Tibial nerve (tissue), 4 donors: ENCODE measurements around the gene RHEB. TPM values are rescaled to one million over a fixed set of nuclear protein-coding genes. Genes with fewer than 3 reads are reported as not detected.

Source experiments
- DNase-seq, 2 donors: peaks; one replicate each; pipeline ENCODE4 v3.0.0-alpha.2; 2019; ENCODE audit warnings: low spot score in 2 of 2
- H3K27ac ChIP-seq, 4 donors: fragments of 200-600 bp; sonication (generic) in 3 of 4; one replicate each; pipeline ENCODE4 v1.5.1; 2017 to 2019; ENCODE audit warnings: mild to moderate bottlenecking in 1 of 4
- H3K27me3 ChIP-seq, 2 donors: fragments of 200-600 bp; sonication (generic) in 1 of 2; one replicate each; pipeline versions ENCODE4 v1.5.1 to v1.6.0; 2017 to 2019
- H3K36me3 ChIP-seq, 3 donors: fragments of 200-600 bp; sonication (generic); one replicate each; pipeline ENCODE4 v1.5.1; 2018 to 2019
- H3K4me1 ChIP-seq, 4 donors: fragments of 200-600 bp; sonication (generic) in 3 of 4; one replicate each; pipeline ENCODE4 v1.5.1; 2017 to 2019
- H3K4me3 ChIP-seq, 4 donors: fragments of 200-600 bp; sonication (generic) in 3 of 4; one replicate each; pipeline ENCODE4 v1.5.1; 2017 to 2019; ENCODE audit warnings: mild to moderate bottlenecking in 1 of 4, moderate library complexity in 1 of 4
- H3K9me3 ChIP-seq, 4 donors: fragments of 200-600 bp; sonication (generic) in 3 of 4; one replicate each; pipeline ENCODE4 v1.5.1; 2017 to 2019
- EP300 ChIP-seq, 2 donors: sonication (generic); formaldehyde crosslinking; IDR thresholded peaks; one replicate each; pipeline ENCODE4 v1.6.1; 2017; ENCODE audit warnings: antibody characterized with exemption in 2 of 2, mild to moderate bottlenecking in 1 of 2
- POLR2A ChIP-seq, 2 donors: fragments of 450-650 bp; IDR thresholded peaks; one replicate each; pipeline ENCODE4 v1.6.1; 2017; ENCODE audit warnings: antibody characterized with exemption in 2 of 2, mild to moderate bottlenecking in 2 of 2, moderate library complexity in 2 of 2
- WGBS, 2 donors: methylation state at CpG; one replicate each; pipeline ENCODE4 v1.1.5; 2018; 5-methylcytosine and 5-hydroxymethylcytosine counted together
- total RNA-seq, 4 donors: library from RNA; depleted of rRNA; stranded (reverse); fragments of >200 nt; gene quantifications; one replicate each; pipeline ENCODE4 v1.1.0, GENCODE V29; 2016
- TF ChIP-seq, protein P1 (sequence below), 5 experiments: fragments of 200-600 bp in 3 of 5; fragments of 450-650 bp in 2 of 5; sonication (generic) in 3 of 5; IDR thresholded peaks; one replicate each; pipeline ENCODE4 v1.5.1; 2016 to 2019; ENCODE audit warnings: antibody characterized with exemption in 5 of 5, mild to moderate bottlenecking in 3 of 5, moderate library complexity in 2 of 5

Gene RHEB
- total RNA-seq, 4 donors from 2014 or later, result 95.4 to 128 (median 103) TPM

DNA sequence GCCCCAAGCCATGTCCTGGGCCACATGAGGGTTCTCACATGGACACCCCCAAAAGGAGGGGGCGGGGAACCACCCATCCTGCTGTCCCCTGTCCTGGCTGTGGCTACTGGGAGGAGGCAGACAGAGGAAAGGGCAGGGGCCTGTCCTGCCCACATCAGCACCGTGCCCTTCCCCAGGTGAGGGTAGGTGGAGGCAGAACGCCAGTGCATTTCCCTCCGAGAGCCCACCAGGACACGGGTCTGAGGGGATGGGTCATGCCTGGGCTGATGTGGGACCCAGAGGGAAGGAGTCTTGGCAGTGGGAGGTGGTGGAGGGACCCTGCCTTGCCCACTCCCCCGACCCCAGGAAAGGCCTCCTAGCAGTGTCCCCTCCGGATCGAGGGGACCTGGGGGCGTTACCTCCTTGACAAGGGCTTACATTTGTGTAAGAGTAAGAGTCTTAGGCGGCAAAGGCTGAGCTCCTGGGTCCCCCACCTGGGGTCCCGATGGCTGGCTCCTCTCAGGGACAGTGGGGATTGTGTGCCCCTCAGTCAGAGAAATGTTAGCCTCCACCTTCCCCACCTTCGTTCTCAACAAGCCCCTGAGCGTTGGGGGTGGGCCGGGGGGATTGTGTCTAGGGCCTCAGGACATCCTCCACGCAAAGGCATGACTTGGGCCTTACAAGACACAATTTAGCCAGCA is 85.8 kb downstream of the RHEB start:
- Histone ChIP-seq H3K4me1 (peaks cover 0 to 37% (median 13%) of the 10 kb centered on the region in 4 donors), H3K9me3 (no peaks in the 10 kb centered on the region), H3K27me3 (no peaks in the 10 kb centered on the region), H3K4me3 (no peak overlapping the region), H3K36me3 (no peaks in the 10 kb centered on the region), H3K27ac (no peak overlapping the region)
- TF ChIP-seq EP300 (IDR thresholded peaks at IDR 0.05) (no peak), POLR2A (IDR thresholded peaks at IDR 0.05) (no peak)
- TF ChIP-seq, protein P1, sequence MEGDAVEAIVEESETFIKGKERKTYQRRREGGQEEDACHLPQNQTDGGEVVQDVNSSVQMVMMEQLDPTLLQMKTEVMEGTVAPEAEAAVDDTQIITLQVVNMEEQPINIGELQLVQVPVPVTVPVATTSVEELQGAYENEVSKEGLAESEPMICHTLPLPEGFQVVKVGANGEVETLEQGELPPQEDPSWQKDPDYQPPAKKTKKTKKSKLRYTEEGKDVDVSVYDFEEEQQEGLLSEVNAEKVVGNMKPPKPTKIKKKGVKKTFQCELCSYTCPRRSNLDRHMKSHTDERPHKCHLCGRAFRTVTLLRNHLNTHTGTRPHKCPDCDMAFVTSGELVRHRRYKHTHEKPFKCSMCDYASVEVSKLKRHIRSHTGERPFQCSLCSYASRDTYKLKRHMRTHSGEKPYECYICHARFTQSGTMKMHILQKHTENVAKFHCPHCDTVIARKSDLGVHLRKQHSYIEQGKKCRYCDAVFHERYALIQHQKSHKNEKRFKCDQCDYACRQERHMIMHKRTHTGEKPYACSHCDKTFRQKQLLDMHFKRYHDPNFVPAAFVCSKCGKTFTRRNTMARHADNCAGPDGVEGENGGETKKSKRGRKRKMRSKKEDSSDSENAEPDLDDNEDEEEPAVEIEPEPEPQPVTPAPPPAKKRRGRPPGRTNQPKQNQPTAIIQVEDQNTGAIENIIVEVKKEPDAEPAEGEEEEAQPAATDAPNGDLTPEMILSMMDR (IDR thresholded peaks at IDR 0.05), result no peak
- WGBS, 2 donors, result 85 to 93% methylated on average over 12 to 15 of the region's 15 CpGs
- no peak for DNase-seq

DNA sequence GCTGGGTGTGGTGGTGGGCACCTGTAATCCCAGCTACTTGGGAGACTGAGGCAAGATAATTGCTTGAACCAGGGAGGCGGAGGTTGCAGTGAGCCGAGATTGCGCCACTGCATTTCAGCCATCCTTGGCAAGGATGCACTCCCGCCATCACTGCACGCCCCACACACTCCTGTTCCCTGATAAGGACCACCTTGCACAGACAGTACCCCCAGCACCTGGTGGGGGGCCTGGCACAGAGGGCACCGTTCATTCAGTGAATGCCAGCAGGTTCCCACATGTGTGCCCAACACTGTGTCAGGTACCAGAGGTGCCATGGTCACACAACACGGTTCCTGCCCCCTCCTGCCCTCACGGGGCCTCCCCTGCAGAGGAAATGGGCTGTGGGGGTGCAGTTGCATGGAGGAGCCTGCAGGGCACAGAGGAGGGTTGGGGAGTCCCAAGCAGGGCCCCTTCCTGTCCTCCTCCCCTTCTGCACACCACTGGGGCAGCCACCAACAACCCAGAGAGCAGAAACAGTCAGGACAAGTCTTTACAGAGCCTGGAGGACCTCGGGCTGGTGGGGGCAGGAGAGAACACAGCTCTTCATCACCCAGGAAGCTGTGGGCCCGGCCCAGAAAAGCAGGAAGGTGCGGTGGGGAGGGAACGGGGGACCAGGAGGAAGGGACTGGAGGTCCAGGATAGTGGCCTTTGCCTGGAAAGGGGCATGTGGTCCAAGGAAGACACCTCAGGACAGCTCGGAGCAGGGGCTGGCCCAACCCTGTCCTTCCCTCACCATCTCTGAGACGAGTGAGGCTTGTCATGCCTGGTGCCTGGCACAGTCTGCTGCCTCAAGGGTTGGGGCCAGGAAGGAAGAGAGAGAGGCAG is 86.8 kb downstream of the RHEB start:
- H3K9me3 ChIP-seq, result no peaks in the 10 kb centered on the region
- no peak for DNase-seq
- H3K27ac ChIP-seq, result no peak overlapping the region
- no peak overlapping the region for H3K4me3 ChIP-seq
- TF ChIP-seq, protein P1 (IDR thresholded peaks at IDR 0.05), result peak in 1 of 5 experiments; percentile 10
- no peak for TF ChIP-seq POLR2A (IDR thresholded peaks at IDR 0.05)
- TF ChIP-seq EP300 (IDR thresholded peaks at IDR 0.05), result no peak
- H3K4me1 ChIP-seq, result peaks cover 0 to 47% (median 22%) of the 10 kb centered on the region in 4 donors
- 80 to 81% methylated on average over 14 of the region's 14 CpGs for WGBS, 2 donors
- no peaks in the 10 kb centered on the region for H3K27me3 ChIP-seq
- H3K36me3 ChIP-seq, result no peaks in the 10 kb centered on the region

DNA sequence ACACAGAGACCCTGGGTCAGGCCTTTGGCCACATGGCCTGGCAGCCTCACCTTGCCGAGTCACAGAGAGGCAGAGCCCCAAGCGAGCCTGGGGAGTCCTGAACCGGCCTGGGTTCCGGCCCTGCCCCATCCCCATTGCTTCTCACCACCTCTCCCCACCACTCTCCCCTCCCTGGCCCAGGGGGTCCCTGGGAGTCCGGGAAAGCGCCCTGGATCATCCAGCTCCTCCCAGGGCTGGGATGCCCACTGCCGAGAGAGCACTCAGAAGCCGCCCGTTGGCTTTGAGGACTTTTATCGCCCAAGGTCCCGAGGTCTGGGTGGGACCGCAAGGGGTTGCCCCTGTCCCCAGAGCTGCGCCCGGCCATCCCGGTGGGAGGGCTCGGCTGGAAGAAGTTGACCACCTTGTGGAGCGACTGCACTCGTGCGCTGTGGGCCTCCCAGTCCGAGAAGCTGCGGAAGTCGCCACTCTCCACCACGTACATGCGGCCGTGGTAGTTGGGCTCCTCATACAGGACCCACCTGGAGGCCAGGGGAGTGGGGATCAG is 87.9 kb downstream of the RHEB start:
- peaks cover 0 to 48% (median 33%) of the 10 kb centered on the region in 4 donors for H3K4me1 ChIP-seq
- no peak overlapping the region for H3K4me3 ChIP-seq
- no peak for DNase-seq
- TF ChIP-seq, protein P1 (IDR thresholded peaks at IDR 0.05), result no peak
- TF ChIP-seq POLR2A (IDR thresholded peaks at IDR 0.05) (no peak), EP300 (IDR thresholded peaks at IDR 0.05) (no peak)
- no peaks in the 10 kb centered on the region for H3K9me3 ChIP-seq
- no peaks in the 10 kb centered on the region for H3K27me3 ChIP-seq
- no peak overlapping the region for H3K27ac ChIP-seq
- WGBS, 2 donors, result 95 to 98% methylated on average over 11 to 24 of the region's 25 CpGs
- no peaks in the 10 kb centered on the region for H3K36me3 ChIP-seq

DNA sequence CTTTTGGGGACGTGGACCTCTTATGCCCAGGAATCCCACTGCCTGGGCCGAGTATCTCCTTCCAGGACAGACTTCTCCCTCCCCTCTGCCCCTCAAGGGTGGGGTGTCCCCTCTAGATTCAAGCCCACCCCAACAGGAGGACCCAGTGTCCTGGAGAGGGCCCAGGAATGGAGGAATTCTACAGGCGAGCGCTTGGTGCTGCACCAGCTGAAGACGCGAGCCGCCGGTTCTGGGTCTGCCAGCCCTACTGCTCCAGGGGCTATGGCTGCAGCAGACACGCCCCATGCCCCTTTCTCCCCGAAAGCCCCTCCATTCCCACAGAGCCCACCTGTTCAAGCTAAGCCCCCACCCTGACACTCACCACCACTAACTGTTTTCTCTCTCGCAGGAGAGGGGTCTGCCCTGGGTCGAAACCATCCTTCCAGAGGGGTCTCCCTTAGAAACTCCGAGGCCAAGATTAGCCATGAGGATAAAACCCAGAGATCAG is 88.4 kb downstream of the RHEB start:
- TF ChIP-seq, protein P1 (IDR thresholded peaks at IDR 0.05), result no peak
- TF ChIP-seq POLR2A (IDR thresholded peaks at IDR 0.05) (no peak), EP300 (IDR thresholded peaks at IDR 0.05) (no peak)
- no peaks in the 10 kb centered on the region for H3K27me3 ChIP-seq
- H3K9me3 ChIP-seq, result no peaks in the 10 kb centered on the region
- H3K36me3 ChIP-seq, result no peaks in the 10 kb centered on the region
- H3K4me3 ChIP-seq, result no peak overlapping the region
- DNase-seq, result no peak
- H3K27ac ChIP-seq, result peak overlapping the region in 2 of 4 donors; percentile 41 to 89
- peaks cover 0 to 48% (median 36%) of the 10 kb centered on the region in 4 donors for H3K4me1 ChIP-seq
- WGBS, 2 donors, result 95 to 98% methylated on average over 10 to 13 of the region's 13 CpGs
